22Rv1 (cell line): Measurements from ENCODE around the gene ARHGAP26.

Source experiments
- CTCF ChIP-seq: fragments of 450-650 bp; IDR thresholded peaks from 2 replicates; pipeline ENCODE4 v1.5.1; 2017; ENCODE audit warnings: mild to moderate bottlenecking
- ZFX ChIP-seq: fragments of 450-650 bp; IDR thresholded peaks from 2 replicates; pipeline ENCODE4 v1.6.1; 2017; ENCODE audit warnings: antibody characterized with exemption, borderline replicate concordance

DNA sequence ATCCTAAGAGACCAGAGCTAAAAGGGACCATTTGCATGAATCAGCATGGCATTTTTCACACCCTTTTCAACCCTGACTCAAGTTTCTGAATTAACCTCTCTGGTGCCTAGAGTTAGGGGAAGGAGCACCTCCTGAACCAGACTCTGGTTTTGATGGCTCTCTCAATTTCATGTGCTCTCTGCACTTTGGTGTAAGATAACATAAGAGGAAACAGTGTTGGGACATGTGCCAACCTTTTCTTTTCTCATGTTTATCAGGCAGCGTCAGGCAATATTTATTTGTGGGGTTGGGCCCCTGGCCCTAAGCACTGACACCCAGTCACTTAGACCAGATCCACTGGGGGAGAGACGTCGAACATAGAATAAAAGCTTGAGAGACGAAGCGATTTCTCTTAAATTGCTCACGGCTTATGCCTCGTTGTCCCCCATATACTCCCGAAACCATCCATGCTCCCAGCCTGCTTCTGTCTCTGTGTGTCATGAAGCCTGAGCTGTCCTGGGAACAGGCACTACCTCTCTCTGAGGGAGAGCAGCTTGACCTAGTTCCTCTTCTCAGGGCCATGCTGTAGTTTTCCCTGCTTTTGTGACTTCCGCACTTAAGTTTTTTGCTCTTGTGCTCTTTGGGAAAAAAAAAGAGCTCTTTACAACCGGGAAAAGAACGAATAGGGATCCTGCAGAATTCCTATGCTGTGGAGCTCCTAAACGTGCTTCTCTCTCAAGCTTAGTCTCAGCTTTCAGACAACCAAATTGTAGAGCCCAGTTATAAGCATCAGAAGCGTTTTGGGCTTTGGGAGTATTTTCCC is 437.6 kb downstream of the ARHGAP26 start:
- no peak for TF ChIP-seq CTCF
- TF ChIP-seq ZFX = no peak
